Stimulated activated CD4-positive, alpha-beta T cell treated with anti-CD3 and anti-CD28 coated beads, Interleukin-4, amount 100 ng/mL, for 24 hours (primary cell): Measurements from ENCODE around the gene RASAL3.
A peak's percentile ranks its signal among the peaks of the same experiment; 100 is the strongest.
"Not testable (repeated sequence)": the region's sequence is repeated elsewhere in the genome, so short reads cannot be mapped to it uniquely, and the experiment has no call there.

Experiments used
- DNase-seq: peaks from one replicate; pipeline ENCODE4 v3.0.0-alpha.2; 2020

The RASAL3 gene

GRCh38 chr19:15418579-15419412 is 45.5 kb downstream of the RASAL3 start, which contains the start of gene AKAP8L:
Gene AKAP8L (minus strand): TSS chr19:15418988. CDS start chr19:15418923, 65 bp downstream.
- DNase-seq: peak; percentile 99

- no peak for DNase-seq
These were observed 46.1 kb downstream of the RASAL3 start for GRCh38 chr19:15418231-15418578.

- no peak for DNase-seq
These were observed 46.6 kb downstream of the RASAL3 start for GRCh38 chr19:15417699-15418098.

- DNase-seq: no peak
These were observed 51.5 kb downstream of the RASAL3 start for GRCh38 chr19:15412832-15413231.

- DNase-seq: not testable (repeated sequence)
These were observed 53.0 kb downstream of the RASAL3 start for GRCh38 chr19:15411351-15411750.

- no peak for DNase-seq
These were observed 59.5 kb downstream of the RASAL3 start for GRCh38 chr19:15404780-15405211.

GRCh38 chr19:15404097-15404779 is 60.1 kb downstream of the RASAL3 start:
- DNase-seq: no peak

GRCh38 chr19:15403151-15403531 is 61.2 kb downstream of the RASAL3 start:
- no peak for DNase-seq

GRCh38 chr19:15402411-15403150 is 61.8 kb downstream of the RASAL3 start:
- no peak for DNase-seq
